NCI-H526 treated with DMSO at 0.1 percent for 48 hours (cell line): Measurements from ENCODE around the gene AHDC1.

Experiments used
- DNase-seq: peaks from one replicate; lab custom pipeline; 2025; lab: John Stamatoyannopoulos, UW

The AHDC1 gene

DNA sequence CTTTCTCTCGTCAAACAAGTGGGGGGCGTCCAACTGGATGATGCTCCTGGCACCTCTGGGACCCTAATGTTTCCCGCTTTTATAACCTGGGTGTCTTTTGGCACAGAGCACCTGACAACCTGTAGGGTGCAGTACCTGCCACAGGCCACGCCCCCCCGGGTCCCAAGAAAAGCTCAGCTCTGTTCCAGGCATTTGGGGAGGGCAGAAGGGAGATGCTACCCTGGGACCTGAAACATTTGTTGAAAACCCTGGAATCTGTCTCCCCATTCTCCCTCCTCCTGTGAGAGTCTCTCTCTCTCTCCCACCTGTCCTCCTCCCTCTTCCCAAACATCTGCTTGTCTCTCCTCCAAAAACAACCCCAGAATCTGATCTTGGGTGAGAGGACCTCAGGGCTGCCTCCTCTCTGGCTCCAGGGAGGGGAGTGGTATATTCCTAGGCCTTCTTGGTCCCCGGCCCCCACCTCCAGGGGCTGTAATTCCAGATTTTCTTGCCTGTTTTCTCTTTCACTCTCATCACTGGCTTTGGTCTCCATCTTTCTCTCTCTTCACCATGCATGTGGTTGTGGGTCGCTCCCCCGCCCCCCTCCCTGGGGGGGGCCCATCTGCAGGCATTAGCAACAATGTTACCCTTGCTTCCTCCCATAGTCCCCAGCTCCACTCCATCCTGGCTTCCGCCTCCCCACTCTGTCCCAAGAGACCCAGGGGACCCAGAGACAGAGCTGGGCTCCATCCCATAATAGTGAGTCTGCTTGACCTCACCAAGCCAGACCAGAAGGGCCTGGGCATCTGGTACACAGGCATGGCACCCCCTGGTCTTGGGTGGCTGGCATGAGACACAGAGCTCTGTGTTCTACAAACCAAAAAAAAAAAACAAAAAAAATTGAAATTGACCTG, 4.1 kb downstream of the AHDC1 start:
- no peak for DNase-seq

DNA sequence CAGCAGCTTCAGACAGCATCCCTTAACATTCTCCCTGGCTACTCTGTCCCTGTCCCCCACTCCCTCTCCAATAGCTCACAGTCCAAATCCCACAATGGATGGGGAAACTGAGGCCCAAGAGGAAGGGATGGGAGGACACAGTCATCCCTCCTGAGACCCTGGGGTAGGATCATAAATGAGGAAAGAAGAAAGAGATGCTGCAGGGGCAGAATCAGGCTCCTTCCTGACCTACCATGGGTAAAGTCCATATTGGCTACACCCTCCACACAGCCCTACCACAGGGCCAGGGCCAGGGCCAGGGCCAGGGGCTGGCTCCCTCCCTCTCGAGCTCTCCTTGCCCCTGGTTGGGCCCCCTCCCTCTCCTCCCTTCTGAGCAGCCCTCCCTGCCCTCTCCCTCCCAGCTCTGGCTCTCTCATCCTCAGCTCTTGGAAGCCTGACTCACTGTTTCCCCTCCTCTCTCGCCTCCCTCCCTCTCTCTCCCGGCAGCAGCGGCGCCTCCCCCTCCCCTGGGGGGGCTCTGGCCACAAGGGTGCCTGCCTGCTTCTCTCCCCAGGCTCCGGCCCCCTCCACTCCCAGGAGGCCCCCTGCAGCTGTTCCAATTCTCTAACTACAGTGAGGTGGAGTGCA, 4.9 kb downstream of the AHDC1 start:
- DNase-seq: no peak

DNA sequence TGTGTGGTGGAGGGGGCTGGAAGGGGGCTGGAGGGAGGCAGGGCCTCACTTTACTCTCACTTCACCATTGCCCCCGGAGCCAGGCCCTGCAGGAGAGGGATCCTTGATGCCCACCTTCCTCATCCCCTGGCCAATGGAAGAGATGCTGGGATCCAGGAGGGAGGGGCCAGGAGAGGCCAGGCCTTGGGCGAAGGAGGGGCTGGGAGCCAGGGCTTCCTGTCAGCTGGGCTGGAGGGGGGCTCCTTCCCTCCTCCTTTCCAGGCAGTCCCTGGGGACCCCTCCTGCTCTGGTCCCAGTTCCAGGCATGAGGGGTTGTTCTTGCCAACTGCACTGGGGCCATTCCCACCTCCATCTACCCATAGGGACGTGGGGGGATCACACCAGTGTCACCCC, 5.7 kb downstream of the AHDC1 start:
- no peak for DNase-seq

DNA sequence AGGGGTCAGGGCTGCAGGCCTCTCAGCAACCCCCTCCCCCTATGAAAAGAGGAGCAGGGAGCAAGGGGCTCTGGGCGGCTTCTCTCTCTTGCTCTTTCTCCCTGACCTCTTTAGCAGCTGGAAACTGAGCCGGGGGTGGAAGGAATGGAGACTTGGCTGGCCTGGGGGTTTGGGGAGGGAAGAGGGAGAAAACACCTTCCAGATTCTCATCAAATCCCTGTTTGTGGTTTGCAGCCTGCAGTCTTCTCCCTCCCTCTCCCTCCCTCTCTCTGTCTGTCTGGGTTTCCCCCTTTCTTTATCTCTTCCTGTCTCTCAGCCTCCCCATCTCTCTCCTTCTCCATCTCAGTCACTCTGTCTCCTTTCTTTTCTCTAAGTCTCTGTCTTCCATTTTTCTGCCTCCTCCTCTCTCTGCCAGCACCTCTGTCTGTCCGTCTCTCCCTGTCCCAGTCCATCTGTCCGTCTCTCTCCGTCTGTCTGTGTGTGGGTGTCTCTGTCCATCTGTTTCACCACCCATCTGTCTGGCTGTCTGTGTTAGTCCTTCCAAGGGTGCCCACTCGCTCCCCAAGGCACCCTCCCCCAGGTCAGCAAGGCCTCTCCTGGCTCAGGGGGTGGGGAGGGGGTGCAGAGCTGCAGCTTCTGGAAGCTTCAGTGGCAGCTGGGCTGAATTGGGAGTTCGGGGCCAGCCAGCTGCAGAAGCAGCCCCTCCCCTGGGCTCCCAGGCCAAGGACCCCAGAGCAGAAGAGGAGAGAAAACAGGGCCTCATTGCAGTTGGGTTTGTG, 6.2 kb downstream of the AHDC1 start:
- no peak for DNase-seq

DNA sequence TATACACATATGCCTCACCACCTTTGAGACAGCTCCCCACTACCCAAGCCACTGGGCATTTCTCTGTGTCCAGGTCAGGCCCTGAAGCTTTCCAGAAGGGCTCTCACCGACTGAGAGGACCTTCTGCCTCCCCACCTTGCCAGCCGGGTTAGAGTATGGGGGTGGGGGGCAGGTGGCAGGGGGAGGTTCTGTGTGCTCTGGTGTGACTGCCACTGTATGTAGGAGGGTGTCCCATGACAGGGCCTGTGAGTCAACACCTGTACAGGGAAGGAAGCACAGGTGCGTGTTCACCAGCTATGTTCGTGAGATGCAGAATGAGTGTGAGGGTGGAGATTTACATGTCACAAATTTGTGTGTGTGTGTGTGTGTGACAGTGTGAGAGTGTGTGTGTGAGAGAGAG, 7.0 kb downstream of the AHDC1 start:
- DNase-seq: no peak

DNA sequence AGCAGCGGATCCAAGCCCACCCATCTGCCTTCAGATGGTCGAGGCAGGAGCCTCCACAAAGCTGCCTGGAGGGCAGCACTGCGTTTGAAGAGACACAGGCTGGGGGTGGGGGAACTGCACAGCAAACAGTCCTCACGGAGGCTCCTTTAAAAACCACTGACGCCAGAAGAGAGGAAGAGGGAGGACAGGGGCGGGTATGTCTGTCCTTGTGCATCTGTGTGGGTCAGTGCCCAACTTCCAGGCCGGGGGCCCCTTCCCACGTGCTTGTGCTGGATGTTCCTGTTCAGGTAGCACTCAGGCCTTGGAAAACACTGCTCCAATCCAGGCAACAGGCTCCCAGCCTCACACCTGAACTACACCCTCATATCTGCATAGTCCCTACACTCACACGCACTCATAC, 7.7 kb downstream of the AHDC1 start:
- no peak for DNase-seq

DNA sequence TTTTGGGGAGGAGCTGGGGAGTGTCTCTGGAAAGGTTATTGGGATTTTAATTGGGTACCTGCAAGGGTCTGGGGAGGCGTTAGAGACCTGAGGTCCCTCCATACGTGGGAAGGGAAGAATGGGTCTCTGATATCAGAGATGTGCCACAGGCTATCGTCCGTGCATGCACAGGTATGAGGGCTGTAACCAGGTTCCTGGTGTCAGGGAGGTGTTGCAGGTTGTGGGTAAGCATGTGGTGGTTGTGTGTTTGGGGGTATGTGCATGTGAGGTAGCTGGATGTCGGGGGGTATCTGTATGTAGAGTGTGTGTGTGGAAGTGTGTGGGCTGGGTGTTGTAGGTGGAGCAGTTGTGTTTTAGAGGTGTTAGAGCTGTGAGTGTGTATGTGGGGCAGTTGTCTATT, 8.3 kb downstream of the AHDC1 start:
- no peak for DNase-seq

DNA sequence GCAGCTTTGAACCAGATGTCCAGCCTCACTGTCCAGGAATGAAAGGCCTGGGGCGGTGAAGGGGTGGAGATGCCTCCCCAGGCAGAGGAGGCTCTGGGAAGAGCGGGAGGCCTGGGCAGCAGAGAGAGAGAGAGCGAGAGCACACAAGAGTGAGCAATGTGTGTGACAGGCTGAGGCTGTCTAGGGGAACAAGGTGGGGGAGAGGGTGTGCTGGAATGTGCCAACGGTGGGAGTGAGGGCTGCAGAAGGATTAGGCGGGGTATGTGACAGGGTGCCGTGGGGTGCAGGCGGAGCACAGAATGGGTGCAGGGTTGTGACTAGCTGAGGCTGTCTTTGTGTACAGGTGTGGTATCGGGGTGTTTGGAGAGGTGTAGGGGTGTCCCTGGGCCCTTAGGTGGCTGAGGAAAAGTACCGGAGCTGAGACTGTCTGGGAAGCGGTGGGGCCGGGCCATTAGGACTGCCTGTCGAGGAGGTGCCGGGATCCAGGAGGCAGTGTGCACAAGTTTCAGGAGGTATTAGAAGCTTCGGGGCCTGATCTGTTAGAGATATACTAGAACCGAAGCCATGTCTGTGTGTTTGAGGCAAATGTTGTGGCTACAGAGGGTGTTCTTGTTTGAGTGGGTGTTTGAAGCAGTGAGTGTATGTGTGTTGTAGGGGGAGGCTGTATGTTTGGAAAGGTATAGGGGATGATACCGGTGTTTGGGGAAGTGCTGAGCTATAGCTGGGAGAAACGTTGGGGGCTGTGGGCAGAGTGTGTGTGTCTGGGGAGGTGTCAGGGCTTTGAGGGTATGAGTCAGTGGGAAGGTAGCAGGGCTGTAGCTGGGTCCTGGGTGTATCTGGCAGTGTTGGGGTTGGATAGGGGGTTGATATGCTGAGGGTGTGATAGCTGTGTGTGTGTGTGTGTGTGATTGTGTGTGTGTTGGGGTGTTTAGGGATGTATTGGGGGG, 9.1 kb downstream of the AHDC1 start:
- no peak for DNase-seq

DNA sequence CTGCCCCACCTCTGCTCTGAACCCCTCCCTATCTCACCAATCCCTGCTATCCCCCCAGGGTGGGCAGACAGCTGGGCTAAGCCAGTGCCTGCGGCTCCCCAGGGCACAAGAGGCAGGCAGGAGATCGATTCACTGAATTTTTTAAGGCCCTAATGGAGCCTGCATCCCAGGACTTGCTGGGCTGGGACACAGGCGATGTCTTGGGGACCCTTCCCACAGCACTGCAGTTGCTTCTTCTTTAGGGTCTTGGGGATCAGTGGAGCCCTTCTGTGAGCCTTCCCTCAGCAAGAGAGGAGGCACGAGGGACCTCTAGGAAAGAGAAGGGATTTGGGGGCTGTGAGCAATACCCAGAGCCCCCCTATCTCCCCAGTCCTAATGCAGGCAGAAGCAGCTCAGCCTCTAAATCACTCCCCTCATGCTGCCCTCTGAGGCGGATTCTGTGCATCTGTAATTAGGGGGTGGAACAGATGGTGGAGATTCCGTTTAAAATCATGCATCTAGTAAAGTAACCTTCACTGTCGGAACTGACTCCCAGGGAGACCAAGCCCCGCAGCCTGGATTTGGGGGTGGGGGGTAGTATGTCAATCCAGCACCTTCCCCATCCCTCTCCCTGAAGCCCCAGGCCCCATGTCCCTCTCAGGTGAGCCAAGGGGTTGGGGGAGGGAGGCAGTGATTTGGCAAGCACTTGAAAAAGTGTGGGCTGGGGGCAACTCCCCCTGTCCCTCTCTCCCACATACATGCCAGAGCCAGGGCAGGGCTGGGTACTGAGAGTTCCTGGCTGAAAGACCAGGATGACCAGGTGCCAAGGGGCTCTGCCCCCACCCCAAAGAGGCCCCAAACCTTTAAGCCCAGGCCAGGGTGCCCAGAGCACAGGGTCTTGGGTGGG, 10.0 kb downstream of the AHDC1 start:
- no peak for DNase-seq

DNA sequence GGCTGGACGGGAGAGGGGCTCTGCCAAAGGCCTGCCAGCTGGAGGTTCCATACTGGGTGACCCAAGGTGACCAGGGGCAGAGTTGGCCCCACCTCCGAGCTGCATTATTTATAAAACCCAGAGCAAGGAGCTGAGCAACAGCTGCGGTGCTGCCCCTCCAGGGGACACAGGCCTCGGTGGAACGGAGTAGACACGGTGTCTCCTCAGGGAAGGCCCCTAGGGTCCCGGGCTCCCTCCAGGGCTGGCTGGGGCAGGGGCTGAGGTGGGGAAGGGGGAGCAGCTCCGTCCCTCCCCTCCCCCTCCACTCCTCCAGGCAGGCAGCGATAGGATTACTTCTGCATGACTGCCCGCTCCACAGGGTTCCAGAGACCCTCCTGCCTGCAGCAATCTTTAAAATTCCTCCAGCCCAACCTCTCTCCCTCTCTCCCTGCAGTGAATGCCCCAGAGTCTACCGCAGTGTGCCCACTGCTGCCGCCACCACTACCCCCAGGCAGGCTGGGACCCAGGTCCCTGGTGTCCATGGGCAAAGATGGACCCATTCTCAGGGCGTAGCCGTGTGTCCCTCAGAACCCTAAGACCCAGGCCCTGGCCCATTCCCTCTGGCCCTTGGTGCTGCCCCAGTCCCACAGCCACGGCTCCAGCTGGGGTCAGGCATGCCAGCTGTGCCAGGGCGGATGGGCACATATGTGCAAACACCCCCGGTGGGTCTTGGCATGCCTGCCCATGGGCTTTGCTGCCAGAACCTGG, 10.8 kb downstream of the AHDC1 start:
- DNase-seq: no peak

DNA sequence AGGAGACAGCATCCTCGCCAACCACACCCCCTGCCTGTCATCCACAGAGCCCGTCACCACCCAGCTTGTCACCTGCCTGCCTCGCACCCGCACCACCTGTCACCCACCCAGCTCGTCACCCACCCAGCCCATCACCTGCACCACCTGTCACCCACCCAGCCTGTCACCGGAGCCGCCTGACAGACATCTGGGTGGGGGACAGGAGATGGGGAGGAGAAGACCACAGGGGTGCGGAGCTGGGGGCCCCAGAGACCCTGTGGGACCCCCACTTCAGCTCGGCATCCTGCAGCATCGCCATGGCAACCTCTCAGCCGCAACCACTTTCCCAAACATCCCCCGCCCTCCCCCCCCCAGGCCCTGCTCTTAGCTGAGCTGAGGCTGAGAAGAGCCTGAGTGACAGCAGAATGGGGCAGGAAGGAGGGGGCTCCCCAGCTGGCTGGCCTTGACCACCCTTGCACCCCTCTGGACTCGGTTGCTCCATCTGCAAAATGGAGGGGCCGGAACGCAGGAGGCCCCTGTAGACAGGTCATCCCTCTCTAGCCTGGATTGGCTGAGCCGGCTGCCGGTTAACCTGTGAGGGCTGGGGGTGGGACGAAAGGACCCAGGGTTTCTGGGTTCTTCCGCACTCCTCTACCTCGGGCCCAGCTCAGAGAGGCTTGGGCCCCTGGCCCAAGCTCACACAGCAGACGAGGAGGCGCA, 11.6 kb downstream of the AHDC1 start:
- DNase-seq: no peak

DNA sequence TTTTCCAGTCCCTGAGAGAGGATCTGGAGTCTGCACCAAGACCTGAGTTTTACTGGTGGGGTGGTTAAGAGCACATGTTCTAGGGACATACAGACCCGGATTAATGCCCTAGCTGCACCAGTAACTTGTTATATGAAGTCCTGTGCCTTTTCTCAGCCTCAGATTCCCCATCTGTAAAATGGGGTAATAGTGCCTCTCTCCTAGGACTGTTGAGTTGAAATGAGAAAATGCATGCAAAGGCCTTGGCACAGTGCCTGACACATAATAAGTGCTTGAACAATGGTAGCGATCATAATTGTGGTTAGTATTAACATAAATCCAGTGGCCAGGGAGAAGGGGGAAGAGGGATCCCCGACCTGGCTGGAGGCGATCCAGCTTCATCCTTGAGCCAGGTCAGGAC, 12.3 kb downstream of the AHDC1 start:
- DNase-seq: no peak

DNA sequence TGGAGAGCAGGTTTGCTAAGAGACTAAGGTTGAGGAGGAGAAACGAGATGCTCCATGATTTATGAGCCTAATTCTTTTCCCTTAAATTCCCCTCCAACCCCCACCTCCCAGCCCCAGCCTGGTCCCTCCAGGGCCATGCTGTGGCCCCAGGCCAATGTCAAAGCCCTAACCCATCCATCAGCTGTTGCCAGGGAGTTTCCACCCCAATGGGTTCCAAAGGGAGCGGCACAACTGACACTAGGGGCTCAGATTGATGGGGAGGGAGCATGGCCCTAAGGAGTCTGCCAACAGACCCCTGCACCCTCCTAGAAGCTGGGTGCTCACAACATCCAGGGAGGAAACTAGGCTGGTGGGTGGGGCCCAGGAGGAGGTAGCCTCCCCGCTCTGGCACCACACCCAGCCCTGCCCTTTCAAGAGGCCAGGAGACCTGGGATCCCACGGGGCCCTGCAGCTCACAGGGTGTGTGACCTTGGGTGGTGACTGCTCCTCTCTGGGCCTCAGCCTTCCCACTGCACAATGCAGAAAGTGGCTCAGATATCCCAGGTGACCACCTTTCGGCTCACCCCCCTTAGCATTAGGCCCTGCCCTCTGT, 12.9 kb downstream of the AHDC1 start:
- DNase-seq: no peak

DNA sequence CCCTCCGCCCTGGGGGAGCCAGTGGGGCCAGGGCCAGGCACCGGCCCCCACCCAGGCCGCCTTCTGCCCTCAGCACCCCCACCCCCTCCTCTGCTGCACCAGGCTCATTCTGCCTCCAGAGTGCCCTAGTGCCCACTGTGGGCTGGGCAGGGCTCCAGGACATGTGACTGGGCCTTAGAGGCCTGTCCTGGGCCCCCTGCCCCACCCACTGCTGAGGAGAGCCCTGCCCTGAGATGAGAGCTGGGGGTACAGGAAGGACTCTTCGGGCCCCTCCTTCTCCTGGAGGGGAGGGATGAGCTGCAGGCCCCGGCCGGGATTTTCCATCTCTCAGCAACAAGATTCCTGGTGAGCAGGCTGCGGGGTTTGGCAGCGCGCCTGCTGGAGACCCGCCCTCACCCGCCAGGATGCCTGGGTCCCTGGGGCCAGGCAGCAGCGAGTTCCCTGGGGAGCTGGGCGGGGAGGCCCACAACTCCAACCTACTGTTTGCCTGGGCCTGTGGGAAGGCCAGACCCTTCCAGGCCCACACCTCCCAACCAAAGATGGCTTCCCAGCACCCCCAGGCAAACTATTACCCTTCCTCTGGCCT, 14.0 kb downstream of the AHDC1 start:
- no peak for DNase-seq

DNA sequence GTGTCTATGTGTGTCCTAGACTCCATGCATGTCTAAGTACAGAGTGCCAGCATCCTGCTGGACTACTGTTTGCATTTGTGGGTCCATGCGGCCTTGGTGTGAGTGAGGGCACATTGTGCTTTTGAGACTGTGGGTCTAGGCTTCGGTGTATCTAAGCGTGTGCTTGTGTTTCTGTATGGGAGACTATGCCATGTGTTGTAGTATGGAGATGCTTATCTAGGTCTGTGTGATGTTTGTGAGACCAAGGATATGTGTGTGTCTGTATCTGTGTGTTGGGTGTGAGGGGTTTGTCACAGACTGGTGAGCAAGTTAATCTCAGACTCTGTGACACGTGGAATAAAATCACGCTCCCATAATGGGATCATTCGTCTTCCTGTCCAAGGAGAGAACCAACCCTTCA, 14.5 kb downstream of the AHDC1 start:
- no peak for DNase-seq

DNA sequence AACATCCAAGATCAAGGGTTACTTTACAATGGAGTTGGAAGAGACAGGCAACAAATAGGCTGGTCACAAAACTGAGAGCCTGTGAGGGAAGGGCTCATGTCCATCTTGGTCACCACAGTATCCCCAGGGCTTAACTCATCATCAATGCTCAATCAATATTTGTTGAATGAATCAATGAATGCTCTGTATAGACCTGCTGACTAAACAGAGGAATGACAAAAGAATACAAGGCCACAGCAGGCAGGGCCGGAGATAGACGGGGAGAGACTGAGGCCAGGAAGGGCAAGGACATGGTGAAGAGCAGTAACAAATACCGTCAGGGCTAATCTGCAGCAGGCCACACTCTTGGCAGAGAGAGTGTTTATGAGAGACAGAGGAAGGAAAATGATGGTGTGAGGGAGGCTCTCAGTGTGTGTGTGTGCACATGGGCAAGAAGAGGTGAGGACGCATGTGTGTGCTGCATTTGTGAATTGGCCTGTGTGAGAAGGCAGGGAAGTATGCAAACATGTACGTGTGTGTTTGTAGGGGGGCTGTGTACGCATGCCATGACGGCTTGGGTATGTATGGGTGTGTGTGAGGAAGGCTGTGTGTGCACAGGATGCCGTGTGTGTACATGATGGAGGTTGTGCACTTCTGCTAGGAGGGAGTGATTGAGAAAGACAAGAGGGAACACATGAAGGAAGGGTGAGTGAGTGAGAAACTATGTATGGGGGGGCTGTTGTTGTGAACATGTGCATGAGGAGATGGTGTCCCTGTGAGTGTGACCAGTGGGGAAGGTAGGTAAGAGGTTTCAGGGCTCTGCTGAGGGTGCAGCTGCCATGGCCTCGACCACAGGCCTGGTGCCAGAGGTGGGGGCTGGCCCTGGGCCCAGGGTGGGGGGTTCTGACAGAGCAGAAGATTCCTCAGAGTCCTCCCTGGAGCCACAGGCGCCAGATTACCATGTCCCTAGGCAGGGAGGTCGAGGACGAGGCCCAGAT, 15.4 kb downstream of the AHDC1 start:
- no peak for DNase-seq

DNA sequence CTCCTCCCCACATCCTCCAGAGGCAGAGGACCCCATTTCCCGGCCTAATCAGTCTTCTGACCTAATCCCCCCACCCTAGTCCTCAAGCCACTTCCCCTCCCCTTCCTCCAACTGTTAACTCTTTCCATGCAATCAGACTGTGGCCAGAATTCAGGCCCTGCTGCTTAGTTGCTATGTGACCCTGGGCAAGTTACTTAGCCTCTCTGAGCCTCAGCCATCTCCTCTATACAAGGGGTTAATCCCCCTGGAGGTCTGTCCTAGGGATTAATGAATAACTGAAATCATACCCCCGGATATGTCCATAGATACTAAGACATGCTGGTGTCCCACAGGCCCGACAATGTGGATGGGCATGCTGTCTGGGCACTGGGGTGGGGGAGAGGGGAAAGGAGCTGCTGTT, 18.3 kb downstream of the AHDC1 start:
- DNase-seq: no peak
